ENCODE results near the gene FGF12.
"Not testable (repeated sequence)": the region's sequence is repeated elsewhere in the genome, so short reads cannot be mapped to it uniquely, and the experiment has no call there.

Gene FGF12

DNA sequence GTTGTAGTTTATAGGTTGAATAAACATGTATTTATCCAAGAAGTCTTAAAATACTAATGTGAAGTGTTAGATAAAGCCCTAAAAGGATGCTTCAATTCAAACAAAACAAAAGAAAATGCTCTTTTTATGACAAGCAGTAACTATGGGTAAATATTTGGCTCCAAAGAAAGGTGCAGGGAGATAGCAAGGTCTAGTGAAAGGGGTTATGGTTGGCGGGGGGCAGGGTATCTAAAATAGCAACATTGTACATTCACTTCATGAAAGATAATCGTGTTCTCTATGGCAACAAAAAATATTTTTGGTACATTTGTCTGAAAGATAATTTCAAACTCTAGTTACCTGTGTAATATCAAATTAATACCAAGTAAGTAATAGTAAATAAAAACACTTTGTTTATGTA lies 149.5 kb downstream of the FGF12 start:
- no peak for DNase-seq (ENCODE audit: low read depth)

- DNase-seq (ENCODE audit: low read depth): no peak
These were observed 150.1 kb downstream of the FGF12 start for GRCh38 chr3:192577271-192577670.

DNA sequence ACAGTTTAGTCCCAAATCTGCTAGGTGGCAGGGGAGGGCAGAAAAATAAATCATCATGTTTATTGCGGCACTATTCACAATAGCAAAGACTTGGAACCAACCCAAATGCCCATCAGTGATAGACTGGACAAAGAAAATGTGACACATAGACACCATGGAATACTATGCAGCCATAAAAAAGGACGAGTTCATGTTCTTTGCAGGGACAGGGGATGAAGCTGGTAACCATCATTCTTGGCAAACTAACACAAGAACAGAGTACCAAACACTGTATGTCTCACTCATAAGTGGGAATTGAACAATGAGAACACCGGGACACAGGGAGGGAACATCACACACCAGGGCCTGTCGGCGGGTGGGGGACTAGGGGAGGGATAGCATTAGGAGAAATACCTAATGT lies 150.6 kb downstream of the FGF12 start:
- DNase-seq (ENCODE audit: low read depth): not testable (repeated sequence)

- DNase-seq (ENCODE audit: low read depth): no peak
These were observed 151.3 kb downstream of the FGF12 start for GRCh38 chr3:192575879-192576506.

DNA sequence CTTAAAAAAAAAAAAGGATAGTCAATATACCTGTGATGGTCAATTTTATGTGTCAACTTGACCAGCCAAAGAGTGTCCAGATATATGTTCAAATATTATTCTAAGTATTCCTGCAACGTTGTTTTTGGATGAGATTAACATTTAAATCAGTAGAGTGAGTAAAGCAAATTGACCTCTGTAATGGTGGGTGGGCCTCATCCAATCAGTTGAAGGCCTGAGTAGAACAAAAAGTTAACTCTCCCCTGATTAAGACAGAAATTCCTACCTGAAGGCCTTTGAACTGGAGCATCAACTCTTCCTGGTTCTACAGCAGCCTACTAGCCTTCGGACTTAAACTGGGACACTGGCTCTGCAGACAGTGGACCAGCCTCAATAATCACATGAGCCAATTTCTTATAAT lies 154.1 kb downstream of the FGF12 start:
- DNase-seq (ENCODE audit: low read depth): no peak

DNA sequence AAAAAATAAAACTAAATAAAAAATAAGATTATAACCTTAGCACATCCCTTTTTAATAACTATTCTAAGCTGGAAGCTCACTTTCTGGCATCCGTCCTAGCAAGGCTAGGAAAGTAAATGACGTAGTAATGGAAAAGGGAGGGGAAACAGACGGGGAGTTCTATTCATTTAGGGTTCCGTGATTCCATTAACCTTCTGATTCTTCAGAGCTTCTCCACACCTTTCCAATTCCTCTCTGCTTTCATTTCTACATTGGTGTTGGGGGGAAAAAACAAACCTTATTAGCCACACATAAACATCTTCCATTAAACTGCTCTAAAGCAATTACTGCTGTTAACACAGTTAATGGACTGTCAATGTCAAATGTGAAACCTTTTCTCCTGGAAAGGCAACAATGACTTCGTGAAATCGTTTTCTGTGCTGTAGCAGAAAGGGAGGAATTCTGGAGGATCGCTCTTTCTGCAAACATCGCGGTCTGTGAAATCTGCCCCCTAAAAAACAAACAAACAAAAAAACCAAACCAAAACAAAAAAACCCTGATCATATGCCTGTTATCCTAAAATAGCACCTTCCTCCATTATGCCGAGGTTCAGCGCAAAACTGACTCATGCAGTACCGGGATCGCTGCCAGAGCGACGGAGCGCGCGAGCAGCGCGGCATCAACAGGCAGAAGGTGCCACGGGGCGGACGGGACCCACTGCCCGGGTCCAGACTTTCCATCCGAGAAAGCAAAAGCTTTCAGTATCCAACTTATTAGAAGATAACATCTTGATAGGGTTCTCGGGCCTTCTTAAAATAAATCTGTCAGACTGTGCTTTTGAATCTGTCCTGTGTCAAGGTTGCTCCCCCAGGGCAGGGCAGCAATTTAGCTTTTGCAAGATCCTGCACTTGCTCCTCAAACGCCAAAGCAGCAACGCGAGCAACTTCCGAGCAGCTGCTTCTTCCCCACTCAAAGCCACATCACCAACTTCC lies 156.2 kb downstream of the FGF12 start:
- peak; percentile 56 for DNase-seq (ENCODE audit: low read depth)

- no peak for DNase-seq (ENCODE audit: low read depth)
These were observed 157.0 kb downstream of the FGF12 start for GRCh38 chr3:192570315-192570714.

DNA sequence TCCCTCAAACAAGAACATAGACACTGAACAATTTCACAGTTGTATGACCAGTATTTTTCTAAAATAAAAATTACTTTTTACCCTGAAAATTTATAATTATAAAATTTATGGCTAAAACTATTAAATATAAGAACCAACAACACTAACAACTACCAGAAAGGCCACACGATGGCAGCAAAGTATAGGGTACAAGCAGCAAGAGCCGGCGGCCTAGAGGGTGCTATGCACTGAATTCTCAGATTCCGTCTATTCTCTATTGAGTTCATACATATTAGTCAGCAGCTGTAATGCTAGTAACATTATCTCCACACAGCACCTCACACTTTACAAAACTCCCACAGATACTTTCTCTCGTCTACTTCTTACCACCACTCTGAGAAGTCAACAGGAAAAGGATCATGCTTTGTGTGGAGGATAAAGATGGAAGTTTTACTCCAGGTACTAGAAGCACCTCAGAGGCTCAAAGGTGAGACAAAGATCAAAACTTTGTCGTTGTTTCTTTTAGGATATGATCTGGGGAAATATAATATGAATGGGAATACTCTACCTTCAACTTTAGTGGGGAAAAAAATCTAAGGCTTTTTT lies 160.5 kb downstream of the FGF12 start:
- peak; percentile 87 for DNase-seq (ENCODE audit: low read depth)

- no peak for DNase-seq (ENCODE audit: low read depth)
These were observed 162.7 kb downstream of the FGF12 start for GRCh38 chr3:192564611-192565010.

GRCh38 chr3:192563417-192563816 lies 163.9 kb downstream of the FGF12 start:
- no peak for DNase-seq (ENCODE audit: low read depth)

GRCh38 chr3:192553707-192554106 lies 173.6 kb downstream of the FGF12 start:
- DNase-seq (ENCODE audit: low read depth): no peak

DNA sequence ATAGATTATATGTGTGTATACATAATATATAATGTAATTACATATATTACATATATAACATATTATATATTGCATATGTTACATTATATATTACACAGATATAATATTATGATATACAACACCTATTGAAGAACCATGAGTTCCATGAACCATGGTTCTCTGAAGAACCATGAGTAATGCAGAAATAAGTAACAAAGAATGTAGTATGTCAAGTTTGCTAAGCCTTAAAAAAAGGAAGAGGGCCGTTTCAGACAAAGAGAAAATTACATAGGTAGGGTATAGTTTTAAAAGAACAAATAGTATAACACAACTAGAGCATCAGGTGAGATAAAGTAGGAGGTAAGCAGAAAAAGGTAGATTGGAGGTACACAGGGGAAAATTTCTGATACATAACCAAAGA lies 177.0 kb downstream of the FGF12 start:
- no peak for DNase-seq (ENCODE audit: low read depth)

- DNase-seq (ENCODE audit: low read depth): no peak
These were observed 182.0 kb downstream of the FGF12 start for GRCh38 chr3:192545333-192545732.

- DNase-seq (ENCODE audit: low read depth): no peak
These were observed 184.2 kb downstream of the FGF12 start for GRCh38 chr3:192543163-192543562.

DNA sequence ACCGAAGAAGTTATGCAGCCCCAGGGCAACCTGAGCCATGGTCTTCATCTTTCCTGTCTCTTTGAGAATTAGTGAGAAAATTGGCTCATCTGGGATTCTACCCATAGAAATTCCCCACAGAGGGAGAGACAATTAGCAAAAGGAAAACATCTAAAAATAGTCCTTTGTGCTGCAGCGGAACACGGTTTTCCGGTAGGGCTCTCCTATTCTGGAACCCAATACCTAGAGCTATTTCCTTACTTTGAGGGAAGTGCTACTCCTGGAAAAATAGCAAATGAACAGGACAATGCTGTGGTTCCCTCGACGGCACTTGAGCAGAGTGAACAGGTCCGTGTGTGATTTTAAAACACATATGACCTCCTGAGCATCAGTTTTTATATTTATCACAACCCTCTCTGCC lies 210.5 kb downstream of the FGF12 start:
- no peak for DNase-seq (ENCODE audit: low read depth)

GRCh38 chr3:192515664-192516045 lies 211.7 kb downstream of the FGF12 start:
- DNase-seq (ENCODE audit: low read depth): no peak

- no peak for DNase-seq (ENCODE audit: low read depth)
These were observed 212.3 kb downstream of the FGF12 start for GRCh38 chr3:192514754-192515663.

- DNase-seq (ENCODE audit: low read depth): peak; percentile 11
These were observed 213.1 kb downstream of the FGF12 start for GRCh38 chr3:192514081-192514753.

DNA sequence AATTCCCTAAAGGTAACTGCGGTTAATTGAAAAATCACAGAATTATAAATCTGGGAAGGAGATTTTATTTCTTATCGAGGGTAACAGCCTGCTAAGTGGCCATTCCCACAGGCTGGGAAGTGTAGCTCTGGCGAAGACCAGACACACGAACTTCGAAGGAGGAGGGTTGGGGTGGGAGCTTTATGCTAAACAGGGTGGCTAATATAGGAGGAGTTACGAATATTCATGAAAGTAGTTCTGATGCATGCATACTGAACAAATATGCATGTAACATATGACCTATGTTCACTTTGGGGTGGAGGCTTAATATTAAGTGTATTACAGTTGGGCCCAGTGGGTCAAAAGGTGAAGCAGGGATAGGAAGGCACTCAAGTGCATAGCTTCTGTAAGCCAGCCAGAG lies 221.6 kb downstream of the FGF12 start:
- DNase-seq (ENCODE audit: low read depth): no peak

DNA sequence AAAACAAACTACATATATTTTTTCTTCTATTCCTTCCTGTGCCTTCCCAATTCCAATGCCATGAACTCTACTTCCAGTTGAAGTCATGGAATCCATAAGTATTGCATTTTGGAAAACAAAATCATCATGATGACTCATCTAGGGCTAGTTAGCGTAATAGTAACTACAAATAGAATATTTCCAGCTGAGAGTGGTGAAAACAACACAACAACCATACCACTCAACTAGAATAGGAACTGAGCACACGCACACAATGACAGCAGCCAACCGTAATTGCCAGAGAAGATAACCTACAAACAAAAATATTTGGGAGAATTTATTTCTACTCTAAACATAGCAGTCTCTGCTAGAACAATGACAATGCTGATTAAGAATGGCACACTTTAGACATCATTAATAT lies 225.9 kb downstream of the FGF12 start:
- DNase-seq (ENCODE audit: low read depth): no peak

GRCh38 chr3:192496905-192497587 lies 230.3 kb downstream of the FGF12 start:
- DNase-seq (ENCODE audit: low read depth): no peak
